Measurements from ENCODE around the gene PCGF5.

Gene PCGF5

DNA sequence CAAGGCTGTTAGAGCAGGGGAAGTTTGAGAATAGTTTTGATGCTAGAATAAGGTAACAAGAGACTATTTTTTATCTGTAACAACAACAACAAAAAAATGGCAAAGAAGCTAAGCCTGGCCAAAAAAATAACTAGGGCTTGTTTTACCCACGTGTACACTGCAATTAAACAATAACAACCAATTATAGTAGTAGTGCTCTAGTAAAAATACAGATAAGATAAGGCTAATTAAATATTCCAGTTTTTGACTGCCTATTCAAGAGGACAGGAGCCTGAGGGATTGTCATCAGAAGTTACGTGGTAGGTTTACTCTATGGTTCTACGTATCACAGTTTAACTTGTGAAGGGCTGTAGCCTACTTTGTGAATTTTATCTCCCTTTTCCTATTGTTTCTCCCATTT, 29.2 kb downstream of the PCGF5 start (continued):
- TF ChIP-seq ZNF629 (tag by site-specific recombination; IDR thresholded peaks at IDR 0.05) (0 out of 2 replicates have a peak, but pooled peaks have one; percentile 18), ZNF585B (tag by site-specific recombination; IDR thresholded peaks at IDR 0.05) (no peak), ZEB2 (tag by site-specific recombination; IDR thresholded peaks at IDR 0.05) (no peak), ZNF26 (tag by site-specific recombination; IDR thresholded peaks at IDR 0.05) (no peak), ZNF791 (tag by site-specific recombination; IDR thresholded peaks at IDR 0.05) (no peak)

DNA sequence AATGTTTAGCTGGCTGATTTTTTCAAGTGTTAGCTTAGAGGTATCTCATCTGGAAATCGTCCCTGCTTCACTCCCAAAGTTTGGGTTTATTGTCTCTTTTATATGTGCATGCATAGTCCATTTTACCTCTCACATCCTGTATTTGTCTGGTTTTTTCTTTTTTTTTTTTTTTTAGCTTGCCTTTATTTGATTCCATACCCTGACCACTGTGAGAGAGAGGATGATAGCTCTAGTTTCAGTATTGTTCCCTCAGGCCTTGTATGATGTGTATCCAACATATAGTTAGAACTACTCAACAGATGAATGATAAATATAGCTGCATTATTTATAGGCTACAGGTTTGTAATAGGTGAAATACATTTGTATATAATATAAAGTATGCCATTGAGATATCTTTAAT, 29.9 kb downstream of the PCGF5 start:
- Histone ChIP-seq H3K9me3 (ENCODE audit: control insufficient read depth, insufficient read depth, low read depth, low read length) (no peaks in the 10 kb centered on the region), H3K36me3 (ENCODE audit: control insufficient read depth in 2 of 2, insufficient read depth in 1 of 2, low read length in 2 of 2) (peaks cover 12 to 32% of the 10 kb centered on the region in 2 experiments), H3K4me1 (ENCODE audit: control insufficient read depth, insufficient read depth, low read length) (peaks cover 8% of the 10 kb centered on the region; the same call in 1 of the 2 replicates), H3K27ac (ENCODE audit: extremely low read depth, low read depth, low read length) (no peak overlapping the region), H3K4me3 (ENCODE audit: low read depth, low read length) (no peak overlapping the region)
- ChIA-PET CTCF (interaction anchor here (0.6 to 5.8 kb wide), 37 partner anchors 10 to 385 kb away, joined by 3 to 87 read pairs (median 4); partner anchors contain the start of gene RPP30), POLR2A (interaction anchor here (0.6 to 1.4 kb wide), 5 partner anchors 16 to 339 kb away, joined by 3 to 6 read pairs (median 4); no protein-coding TSS in a partner anchor)
- TF ChIP-seq ZNF24 (tag by site-specific recombination; IDR thresholded peaks at IDR 0.05), result no peak

DNA sequence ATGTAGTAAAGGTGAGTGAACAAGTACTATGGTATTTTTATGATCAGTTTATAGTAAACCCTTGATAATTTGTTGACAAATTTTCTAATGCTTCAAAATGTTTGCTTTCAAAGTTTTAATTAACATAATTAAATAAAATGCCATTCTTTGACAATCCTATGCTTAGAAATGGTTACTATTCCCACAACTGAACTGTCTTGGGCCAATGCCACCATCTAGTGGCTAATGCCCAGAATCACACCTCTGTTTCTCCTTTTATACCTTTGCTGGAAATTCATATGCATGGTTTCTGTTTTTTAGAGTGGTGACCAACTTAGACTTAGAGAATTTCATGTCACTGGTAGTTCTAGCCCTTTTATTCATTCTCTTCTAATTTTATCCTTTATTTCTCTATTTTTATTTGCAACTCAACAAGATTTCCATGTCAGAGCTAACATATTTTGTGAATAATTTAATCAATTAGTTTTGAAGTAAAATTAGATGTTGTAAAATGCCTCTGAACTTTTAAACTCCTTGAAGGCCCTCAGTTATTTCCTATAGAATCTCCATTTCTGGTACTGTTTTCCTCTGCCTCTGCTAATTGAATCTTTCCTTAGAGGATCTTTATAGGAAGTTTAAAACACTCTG, 31.1 kb downstream of the PCGF5 start:
- no peak overlapping the region for H3K27ac ChIP-seq (ENCODE audit: extremely low read depth, low read depth, low read length)
- TF ChIP-seq ZNF184 (tag by site-specific recombination; IDR thresholded peaks at IDR 0.05) (no peak), ZNF10 (tag by site-specific recombination; IDR thresholded peaks at IDR 0.05) (no peak), ZNF2 (tag by site-specific recombination; IDR thresholded peaks at IDR 0.05) (peak; percentile 77; the same call in 1 of the 2 replicates), ZNF660 (tag by site-specific recombination; IDR thresholded peaks at IDR 0.05) (no peak), ZNF654 (tag by site-specific recombination; IDR thresholded peaks at IDR 0.05; ENCODE audit: low read depth) (peak; percentile 92), ZNF664 (tag by site-specific recombination; IDR thresholded peaks at IDR 0.05) (peak; percentile 87), KLF16 (tag by site-specific recombination; IDR thresholded peaks at IDR 0.05) (no peak), CTCF (tag by site-specific recombination; IDR thresholded peaks at IDR 0.05) (peak; percentile 36; the same call in 1 of the 2 replicates)
- ChIA-PET POLR2A (interaction anchor here (1.4 kb wide), 1 partner anchor 340 kb away, joined by 6 read pairs; no protein-coding TSS in a partner anchor), CTCF (interaction anchor here (0.6 to 5.8 kb wide), 42 partner anchors 10 to 1477 kb away, joined by 3 to 87 read pairs (median 4); partner anchors contain the start of genes PCGF5 and RPP30)
- no peaks in the 10 kb centered on the region for H3K9me3 ChIP-seq (ENCODE audit: control insufficient read depth, insufficient read depth, low read depth, low read length)
- H3K36me3 ChIP-seq (ENCODE audit: control insufficient read depth in 2 of 2, insufficient read depth in 1 of 2, low read length in 2 of 2), result peaks cover 12 to 36% of the 10 kb centered on the region in 2 experiments
- H3K4me1 ChIP-seq (ENCODE audit: control insufficient read depth, insufficient read depth, low read length), result peaks cover 8% of the 10 kb centered on the region; the same call in 1 of the 2 replicates
- H3K4me3 ChIP-seq (ENCODE audit: low read depth, low read length), result no peak overlapping the region

DNA sequence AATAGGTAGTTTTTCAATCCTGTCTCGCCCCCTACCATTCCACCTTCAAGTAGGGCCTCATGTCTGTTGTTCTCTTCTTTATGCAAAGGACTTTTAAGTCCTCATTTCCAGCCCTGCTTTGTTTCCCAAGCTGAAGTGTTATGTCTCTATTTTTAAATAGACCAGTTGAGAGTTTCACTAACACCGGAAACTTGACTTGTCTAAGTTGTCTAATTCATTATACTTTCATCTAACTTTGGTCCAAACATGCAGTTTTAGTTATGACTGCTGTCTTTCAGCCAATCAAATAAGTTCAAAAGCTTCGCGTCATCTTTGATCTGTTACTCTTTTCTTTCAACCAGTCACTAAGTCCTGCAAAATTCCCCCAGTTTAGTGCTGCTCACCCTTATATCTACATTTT, 32.8 kb downstream of the PCGF5 start:
- Histone ChIP-seq H3K9me3 (ENCODE audit: control insufficient read depth, insufficient read depth, low read depth, low read length) (no peaks in the 10 kb centered on the region), H3K27ac (ENCODE audit: extremely low read depth, low read depth, low read length) (no peak overlapping the region), H3K4me1 (ENCODE audit: control insufficient read depth, insufficient read depth, low read length) (peaks cover 8% of the 10 kb centered on the region; the same call in 1 of the 2 replicates), H3K4me3 (ENCODE audit: low read depth, low read length) (no peak overlapping the region), H3K36me3 (ENCODE audit: control insufficient read depth in 2 of 2, insufficient read depth in 1 of 2, low read length in 2 of 2) (peaks cover 12 to 37% of the 10 kb centered on the region in 2 experiments)
- ChIA-PET CTCF (interaction anchor here (0.9 to 5.8 kb wide), 5 partner anchors 13 to 342 kb away, joined by 4 to 57 read pairs (median 35); no protein-coding TSS in a partner anchor), POLR2A (no interaction called here)
- TF ChIP-seq ZNF112 (tag by site-specific recombination; IDR thresholded peaks at IDR 0.05) (no peak), ZNF792 (tag by site-specific recombination; IDR thresholded peaks at IDR 0.05) (no peak), TCF7L2 (IDR thresholded peaks at IDR 0.05; ENCODE audit: borderline replicate concordance, low read depth, low read length) (no peak), ZNF302 (tag by site-specific recombination; IDR thresholded peaks at IDR 0.05; ENCODE audit: low read depth) (no peak), ZBTB8A (tag by site-specific recombination; IDR thresholded peaks at IDR 0.05) (no peak), ZNF561 (tag by site-specific recombination; IDR thresholded peaks at IDR 0.05; ENCODE audit: borderline replicate concordance) (no peak), ZNF175 (tag by site-specific recombination; IDR thresholded peaks at IDR 0.05) (no peak), ZNF544 (tag by site-specific recombination; IDR thresholded peaks at IDR 0.05) (no peak)
- TF ChIP-seq, protein P1, sequence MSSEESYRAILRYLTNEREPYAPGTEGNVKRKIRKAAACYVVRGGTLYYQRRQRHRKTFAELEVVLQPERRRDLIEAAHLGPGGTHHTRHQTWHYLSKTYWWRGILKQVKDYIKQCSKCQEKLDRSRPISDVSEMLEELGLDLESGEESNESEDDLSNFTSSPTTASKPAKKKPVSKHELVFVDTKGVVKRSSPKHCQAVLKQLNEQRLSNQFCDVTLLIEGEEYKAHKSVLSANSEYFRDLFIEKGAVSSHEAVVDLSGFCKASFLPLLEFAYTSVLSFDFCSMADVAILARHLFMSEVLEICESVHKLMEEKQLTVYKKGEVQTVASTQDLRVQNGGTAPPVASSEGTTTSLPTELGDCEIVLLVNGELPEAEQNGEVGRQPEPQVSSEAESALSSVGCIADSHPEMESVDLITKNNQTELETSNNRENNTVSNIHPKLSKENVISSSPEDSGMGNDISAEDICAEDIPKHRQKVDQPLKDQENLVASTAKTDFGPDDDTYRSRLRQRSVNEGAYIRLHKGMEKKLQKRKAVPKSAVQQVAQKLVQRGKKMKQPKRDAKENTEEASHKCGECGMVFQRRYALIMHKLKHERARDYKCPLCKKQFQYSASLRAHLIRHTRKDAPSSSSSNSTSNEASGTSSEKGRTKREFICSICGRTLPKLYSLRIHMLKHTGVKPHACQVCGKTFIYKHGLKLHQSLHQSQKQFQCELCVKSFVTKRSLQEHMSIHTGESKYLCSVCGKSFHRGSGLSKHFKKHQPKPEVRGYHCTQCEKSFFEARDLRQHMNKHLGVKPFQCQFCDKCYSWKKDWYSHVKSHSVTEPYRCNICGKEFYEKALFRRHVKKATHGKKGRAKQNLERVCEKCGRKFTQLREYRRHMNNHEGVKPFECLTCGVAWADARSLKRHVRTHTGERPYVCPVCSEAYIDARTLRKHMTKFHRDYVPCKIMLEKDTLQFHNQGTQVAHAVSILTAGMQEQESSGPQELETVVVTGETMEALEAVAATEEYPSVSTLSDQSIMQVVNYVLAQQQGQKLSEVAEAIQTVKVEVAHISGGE (tag by site-specific recombination; conservative IDR thresholded peaks at IDR 0.05; ENCODE audit: low read depth), result no peak

All from HEK293 (cell line).